ENCODE data around the gene GNG8. TPM values are rescaled to one million over a fixed set of nuclear protein-coding genes. Genes with fewer than 3 reads are reported as not detected.

The GNG8 gene
- total RNA-seq, 1 donor from 2014 or later: not detected

GRCh38 chr19:46678110-46678732 is 42.2 kb upstream of the GNG8 start:
- H3K4me3 Mint-ChIP-seq (ENCODE audit: unreplicated experiment): no peak overlapping the region
- Histone ChIP-seq H3K9me3 (ENCODE audit: insufficient read depth, low read depth, low read length) (no peaks in the 10 kb centered on the region), H3K27ac (ENCODE audit: low read depth, low read length) (no peak overlapping the region), H2AFZ (ENCODE audit: low read depth, low read length) (no peak overlapping the region), H3K4me1 (ENCODE audit: insufficient read depth, low read length) (no peaks in the 10 kb centered on the region), H3K4me2 (ENCODE audit: low read length) (no peak overlapping the region), H3K4me3 (ENCODE audit: insufficient read depth, low read depth, low read length) (no peak overlapping the region), H3K36me3 (ENCODE audit: insufficient read depth, low read length) (peaks cover 10% of the 10 kb centered on the region), H4K20me1 (ENCODE audit: insufficient read depth, low read length) (peaks cover 17% of the 10 kb centered on the region), H3K9ac (ENCODE audit: low read length) (no peak overlapping the region), H3K27me3 (ENCODE audit: insufficient read depth, low read length) (no peaks in the 10 kb centered on the region), H3K79me2 (ENCODE audit: insufficient read depth, low read length) (no peaks in the 10 kb centered on the region)
- DNase-seq (ENCODE audit: low read depth) (no peak), FAIRE-seq (no peak)
- no peaks in the 10 kb centered on the region for H3K27me3 Mint-ChIP-seq (ENCODE audit: low read depth, unreplicated experiment)
- H3K36me3 Mint-ChIP-seq (ENCODE audit: low read depth, unreplicated experiment): peaks cover 36% of the 10 kb centered on the region
- H3K9me3 Mint-ChIP-seq (ENCODE audit: unreplicated experiment): no peaks in the 10 kb centered on the region
- no peak for TF ChIP-seq EZH2 (IDR thresholded peaks at IDR 0.05; ENCODE audit: insufficient read depth, low read length)
- TF ChIP-seq, protein P1, sequence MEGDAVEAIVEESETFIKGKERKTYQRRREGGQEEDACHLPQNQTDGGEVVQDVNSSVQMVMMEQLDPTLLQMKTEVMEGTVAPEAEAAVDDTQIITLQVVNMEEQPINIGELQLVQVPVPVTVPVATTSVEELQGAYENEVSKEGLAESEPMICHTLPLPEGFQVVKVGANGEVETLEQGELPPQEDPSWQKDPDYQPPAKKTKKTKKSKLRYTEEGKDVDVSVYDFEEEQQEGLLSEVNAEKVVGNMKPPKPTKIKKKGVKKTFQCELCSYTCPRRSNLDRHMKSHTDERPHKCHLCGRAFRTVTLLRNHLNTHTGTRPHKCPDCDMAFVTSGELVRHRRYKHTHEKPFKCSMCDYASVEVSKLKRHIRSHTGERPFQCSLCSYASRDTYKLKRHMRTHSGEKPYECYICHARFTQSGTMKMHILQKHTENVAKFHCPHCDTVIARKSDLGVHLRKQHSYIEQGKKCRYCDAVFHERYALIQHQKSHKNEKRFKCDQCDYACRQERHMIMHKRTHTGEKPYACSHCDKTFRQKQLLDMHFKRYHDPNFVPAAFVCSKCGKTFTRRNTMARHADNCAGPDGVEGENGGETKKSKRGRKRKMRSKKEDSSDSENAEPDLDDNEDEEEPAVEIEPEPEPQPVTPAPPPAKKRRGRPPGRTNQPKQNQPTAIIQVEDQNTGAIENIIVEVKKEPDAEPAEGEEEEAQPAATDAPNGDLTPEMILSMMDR (IDR thresholded peaks at IDR 0.05; ENCODE audit: insufficient read depth, low read depth, low read length): no peak
- no peak overlapping the region for H3K27ac Mint-ChIP-seq (ENCODE audit: unreplicated experiment)
- H3K4me1 Mint-ChIP-seq (ENCODE audit: low read depth, unreplicated experiment): no peaks in the 10 kb centered on the region

- H3K27ac ChIP-seq (ENCODE audit: low read depth, low read length): no peak overlapping the region
- peaks cover 37% of the 10 kb centered on the region for H3K36me3 Mint-ChIP-seq (ENCODE audit: low read depth, unreplicated experiment)
- H3K27me3 Mint-ChIP-seq (ENCODE audit: low read depth, unreplicated experiment): no peaks in the 10 kb centered on the region
- H3K27me3 ChIP-seq (ENCODE audit: insufficient read depth, low read length): no peaks in the 10 kb centered on the region
- FAIRE-seq: no peak
- H3K9ac ChIP-seq (ENCODE audit: low read length): no peak overlapping the region
- no peaks in the 10 kb centered on the region for H3K9me3 ChIP-seq (ENCODE audit: insufficient read depth, low read depth, low read length)
- peaks cover 17% of the 10 kb centered on the region for H4K20me1 ChIP-seq (ENCODE audit: insufficient read depth, low read length)
- no peak overlapping the region for H3K4me3 Mint-ChIP-seq (ENCODE audit: unreplicated experiment)
- H3K36me3 ChIP-seq (ENCODE audit: insufficient read depth, low read length): peaks cover 5% of the 10 kb centered on the region
- no peaks in the 10 kb centered on the region for H3K79me2 ChIP-seq (ENCODE audit: insufficient read depth, low read length)
- H3K4me1 Mint-ChIP-seq (ENCODE audit: low read depth, unreplicated experiment): peaks cover 6% of the 10 kb centered on the region
- H3K4me3 ChIP-seq (ENCODE audit: insufficient read depth, low read depth, low read length): no peak overlapping the region
- H2AFZ ChIP-seq (ENCODE audit: low read depth, low read length): no peak overlapping the region
- no peaks in the 10 kb centered on the region for H3K9me3 Mint-ChIP-seq (ENCODE audit: unreplicated experiment)
- no peak for DNase-seq (ENCODE audit: low read depth)
- H3K4me1 ChIP-seq (ENCODE audit: insufficient read depth, low read length): no peaks in the 10 kb centered on the region
- no peak overlapping the region for H3K27ac Mint-ChIP-seq (ENCODE audit: unreplicated experiment)
- no peak overlapping the region for H3K4me2 ChIP-seq (ENCODE audit: low read length)
- TF ChIP-seq, protein P1 (IDR thresholded peaks at IDR 0.05; ENCODE audit: insufficient read depth, low read depth, low read length): no peak
- TF ChIP-seq EZH2 (IDR thresholded peaks at IDR 0.05; ENCODE audit: insufficient read depth, low read length): no peak
Measured at GRCh38 chr19:46674416-46675178, 38.6 kb upstream of the GNG8 start.

DNA sequence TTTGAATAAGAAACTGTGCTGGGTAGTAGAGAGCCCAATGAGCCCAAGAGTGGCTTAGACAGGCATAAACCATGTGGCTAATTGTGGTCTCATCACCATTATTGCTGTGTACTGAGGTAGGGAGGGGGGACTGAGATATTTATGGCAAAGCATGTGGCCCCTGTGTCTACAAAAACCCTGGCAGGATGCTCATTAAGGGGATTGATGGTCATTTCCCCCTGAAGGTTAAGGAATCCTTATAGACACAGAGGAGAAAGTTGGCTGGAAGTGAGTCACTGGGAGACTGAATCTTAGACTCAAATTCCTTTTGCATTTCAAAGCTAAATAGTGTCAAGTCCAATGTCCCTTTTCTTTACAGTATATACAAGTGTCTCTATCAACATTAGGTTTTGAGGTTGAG is 34.8 kb upstream of the GNG8 start:
- no peak for FAIRE-seq
- peak; percentile 39 for DNase-seq (ENCODE audit: low read depth)
- Histone ChIP-seq H3K4me1 (ENCODE audit: insufficient read depth, low read length) (no peaks in the 10 kb centered on the region), H3K27me3 (ENCODE audit: insufficient read depth, low read length) (no peaks in the 10 kb centered on the region), H3K79me2 (ENCODE audit: insufficient read depth, low read length) (no peaks in the 10 kb centered on the region), H2AFZ (ENCODE audit: low read depth, low read length) (no peak overlapping the region), H3K27ac (ENCODE audit: low read depth, low read length) (no peak overlapping the region), H3K4me2 (ENCODE audit: low read length) (no peak overlapping the region), H3K4me3 (ENCODE audit: insufficient read depth, low read depth, low read length) (no peak overlapping the region), H3K9me3 (ENCODE audit: insufficient read depth, low read depth, low read length) (no peaks in the 10 kb centered on the region), H4K20me1 (ENCODE audit: insufficient read depth, low read length) (no peaks in the 10 kb centered on the region), H3K36me3 (ENCODE audit: insufficient read depth, low read length) (no peaks in the 10 kb centered on the region), H3K9ac (ENCODE audit: low read length) (no peak overlapping the region)
- Mint-ChIP-seq H3K4me1 (ENCODE audit: low read depth, unreplicated experiment) (peaks cover 6% of the 10 kb centered on the region), H3K9me3 (ENCODE audit: unreplicated experiment) (peaks cover 2% of the 10 kb centered on the region), H3K4me3 (ENCODE audit: unreplicated experiment) (no peak overlapping the region), H3K27me3 (ENCODE audit: low read depth, unreplicated experiment) (no peaks in the 10 kb centered on the region), H3K36me3 (ENCODE audit: low read depth, unreplicated experiment) (peaks cover 24% of the 10 kb centered on the region), H3K27ac (ENCODE audit: unreplicated experiment) (peak overlapping the region; percentile 18)
- TF ChIP-seq, protein P1 (IDR thresholded peaks at IDR 0.05; ENCODE audit: insufficient read depth, low read depth, low read length): no peak
- TF ChIP-seq EZH2 (IDR thresholded peaks at IDR 0.05; ENCODE audit: insufficient read depth, low read length): no peak
